ENCODE results near the gene TSPAN17.

Gene TSPAN17

GRCh38 chr5:176660860-176661641 is 13.8 kb downstream of the TSPAN17 start:
- no peak for DNase-seq

DNA sequence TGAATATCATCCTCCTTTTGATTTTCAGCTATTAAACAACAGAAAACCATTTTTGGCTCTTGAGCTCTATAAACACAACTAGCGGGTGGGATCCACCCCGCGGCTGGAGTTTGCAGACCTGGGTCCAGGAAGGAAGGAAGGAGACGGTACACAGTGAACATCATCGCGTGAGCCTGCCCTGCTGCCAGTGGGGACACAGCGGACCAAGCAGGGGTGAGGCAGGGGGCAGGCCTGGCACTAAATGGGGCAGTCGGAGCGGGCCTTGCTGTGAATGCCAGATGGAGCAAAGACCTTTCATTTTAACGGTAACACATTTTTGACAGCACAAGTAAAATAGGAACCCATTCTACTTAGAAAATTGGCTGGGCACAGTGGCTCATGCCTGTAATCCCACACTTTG is 14.4 kb downstream of the TSPAN17 start:
- no peak for DNase-seq

DNA sequence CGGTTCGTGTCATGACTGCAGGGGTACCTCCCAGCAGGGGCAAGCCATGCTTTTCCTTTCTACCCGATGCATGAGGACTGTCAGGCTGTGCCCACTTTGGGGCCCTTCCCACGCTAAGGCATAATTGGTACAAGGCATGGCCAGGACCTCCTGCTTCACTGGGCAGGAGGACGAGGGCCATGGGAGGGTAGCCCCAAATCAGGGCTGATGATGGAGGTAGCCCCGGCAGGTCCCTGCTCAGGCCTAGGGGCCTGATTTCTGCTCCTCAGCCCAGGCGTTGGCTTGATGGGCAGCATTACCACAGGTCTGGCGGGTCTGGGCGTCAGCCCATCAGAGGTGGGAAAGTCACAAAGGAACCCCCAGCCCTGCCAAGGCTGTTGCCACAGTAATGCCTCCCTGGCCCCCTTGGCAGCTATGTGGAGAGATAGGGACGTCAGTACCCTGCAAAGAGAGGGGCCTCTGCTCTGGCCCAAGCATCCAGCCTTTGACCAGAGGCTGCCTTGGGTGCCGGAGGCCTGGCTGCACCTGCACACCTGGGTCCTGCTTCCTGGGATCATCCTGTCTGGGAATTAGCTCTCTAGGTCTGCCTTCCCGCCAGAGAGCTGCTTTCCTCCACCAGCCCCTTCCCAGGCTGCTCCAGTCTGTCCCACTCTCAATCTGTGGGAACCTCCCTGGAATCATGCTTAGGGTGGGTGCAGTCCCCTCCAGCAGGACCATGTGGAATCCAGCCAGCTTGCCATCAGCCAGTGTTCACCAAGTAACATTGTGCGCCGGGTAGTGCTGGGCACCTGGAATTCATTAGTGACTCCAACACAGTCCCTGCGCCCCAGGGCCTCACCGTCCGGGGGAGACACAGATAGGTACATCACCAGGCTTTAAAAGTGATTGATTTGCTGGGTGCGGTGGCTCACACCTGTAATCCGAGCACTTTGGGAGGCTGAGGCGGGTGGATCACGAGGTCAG is 15.4 kb downstream of the TSPAN17 start:
- DNase-seq, result no peak

- DNase-seq, result no peak
Measured at GRCh38 chr5:176663566-176663965, 16.3 kb downstream of the TSPAN17 start.

DNA sequence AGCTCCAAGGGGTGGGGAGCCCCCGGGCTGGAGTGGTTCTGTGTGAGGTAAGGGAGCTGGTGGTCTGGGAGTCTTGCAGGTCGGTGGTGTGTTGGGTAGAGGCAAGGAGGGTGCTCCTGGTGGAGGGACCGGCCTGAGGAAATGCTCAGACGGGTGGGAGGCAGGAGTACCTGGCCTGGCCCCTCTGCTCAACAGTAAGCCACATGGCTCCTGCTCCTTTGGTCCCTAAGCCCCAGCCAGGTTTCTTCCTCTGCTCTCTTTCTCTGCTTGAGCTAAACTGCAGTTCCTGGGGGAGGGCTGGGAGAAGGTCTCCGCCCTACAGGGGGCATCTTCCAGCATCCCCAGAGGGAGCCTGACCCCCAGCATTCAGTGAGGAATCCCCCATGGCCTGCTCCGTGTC is 17.2 kb downstream of the TSPAN17 start:
- no peak for DNase-seq

DNA sequence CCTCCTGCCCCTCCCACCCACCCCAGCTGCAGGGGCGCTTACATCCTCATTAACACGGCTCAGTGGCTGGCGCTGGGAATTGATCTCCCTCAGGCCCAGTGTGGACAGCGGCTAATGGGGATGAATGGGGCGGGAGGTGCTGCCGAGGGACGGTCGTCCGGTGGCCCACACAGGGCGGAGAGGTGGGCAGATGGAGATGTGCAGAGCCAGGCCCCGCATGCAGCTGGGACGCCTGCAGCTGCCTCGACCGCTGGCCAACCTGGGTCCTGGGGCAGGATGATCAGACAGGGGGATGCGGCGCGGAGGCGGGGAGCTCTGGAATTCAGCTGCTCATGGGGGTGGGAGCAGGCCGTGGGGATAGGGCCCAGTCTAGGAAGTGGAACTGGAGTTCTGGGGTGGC is 17.6 kb downstream of the TSPAN17 start:
- DNase-seq, result no peak

GRCh38 chr5:176665517-176665916 is 18.2 kb downstream of the TSPAN17 start:
- no peak for DNase-seq

DNA sequence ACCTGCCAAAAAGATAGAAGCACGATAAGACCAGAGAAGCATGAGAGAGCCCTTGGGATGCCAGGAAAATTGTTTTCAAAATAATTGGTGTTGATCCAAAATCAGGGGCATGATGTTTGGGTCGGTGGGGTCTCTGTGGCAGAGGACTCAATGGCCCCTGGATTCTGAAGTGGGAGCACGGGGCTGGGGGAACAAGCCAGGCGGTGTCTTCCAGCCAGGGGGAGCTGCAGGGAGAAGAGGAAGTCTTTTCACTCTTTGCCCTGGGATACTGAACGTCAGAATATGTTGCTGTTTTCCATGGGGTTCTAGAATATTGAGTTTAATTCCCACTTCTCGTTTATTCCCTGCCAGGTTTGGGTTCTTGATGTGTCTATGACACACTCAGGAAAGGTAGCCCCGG is 20.4 kb downstream of the TSPAN17 start:
- no peak for DNase-seq

DNA sequence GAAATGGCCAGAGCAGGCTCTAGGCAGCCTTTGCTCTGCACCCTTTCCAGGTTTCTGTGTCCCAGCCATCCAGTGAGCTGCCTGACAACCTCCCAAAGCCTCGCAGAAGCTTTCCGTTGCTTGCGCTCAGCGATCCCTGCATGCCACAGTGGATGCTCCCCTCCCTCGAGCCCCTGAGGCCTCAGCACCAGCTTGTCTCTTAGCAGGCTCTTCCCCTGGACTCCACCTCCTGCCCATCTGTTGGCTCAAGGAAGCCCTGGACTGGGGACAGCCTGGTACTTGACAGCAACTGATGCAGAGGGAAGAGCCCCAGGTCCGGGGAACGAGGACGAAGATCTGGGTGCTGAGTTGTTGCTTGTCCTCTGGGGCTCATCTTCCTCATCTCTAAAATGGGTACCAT is 23.2 kb downstream of the TSPAN17 start:
- DNase-seq, result no peak

- DNase-seq, result no peak
Measured at GRCh38 chr5:176671399-176671798, 24.1 kb downstream of the TSPAN17 start.

DNA sequence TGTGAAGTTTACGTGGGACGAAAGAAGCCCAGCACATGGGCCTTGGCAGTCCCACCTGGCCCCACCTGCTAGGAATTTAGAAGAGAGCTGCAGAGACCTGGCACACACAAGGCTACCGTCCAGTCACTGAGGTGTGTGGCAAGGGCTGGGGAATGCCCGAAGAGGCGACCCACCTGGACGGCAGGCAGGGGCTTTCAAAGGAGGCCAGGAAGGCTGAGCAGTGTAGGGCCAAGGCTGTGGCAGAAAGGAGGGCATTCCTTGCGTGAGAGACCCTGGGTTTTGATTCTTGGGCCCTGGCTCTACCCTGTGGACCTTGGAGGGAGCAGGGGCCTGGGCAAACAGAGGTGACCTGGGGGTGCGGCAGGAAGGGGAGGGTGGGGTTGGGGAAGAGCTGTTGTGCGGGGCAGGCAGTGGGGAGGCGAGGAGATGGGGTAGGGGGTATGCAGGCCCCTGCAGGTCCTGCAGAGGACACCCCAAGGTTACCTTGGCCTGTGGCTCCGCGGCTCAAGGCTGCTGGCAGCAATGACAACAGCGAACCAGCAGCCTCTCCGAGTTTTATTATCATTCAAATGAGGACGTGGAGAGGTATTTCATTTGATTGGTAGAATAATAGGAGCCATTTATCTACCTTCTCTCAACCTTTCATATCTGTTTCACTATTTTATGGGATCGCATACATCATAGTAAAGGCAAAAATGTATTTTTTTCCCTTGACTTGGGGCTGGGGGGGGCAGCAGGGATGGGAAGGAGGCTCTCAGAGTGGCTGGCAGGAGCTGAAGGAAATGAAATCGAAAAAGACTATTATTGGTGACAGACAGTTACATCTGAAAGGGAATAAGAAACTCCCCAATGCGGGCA is 24.8 kb downstream of the TSPAN17 start:
- no peak for DNase-seq

- no peak for DNase-seq
Measured at GRCh38 chr5:176673651-176674583, 26.6 kb downstream of the TSPAN17 start.

DNA sequence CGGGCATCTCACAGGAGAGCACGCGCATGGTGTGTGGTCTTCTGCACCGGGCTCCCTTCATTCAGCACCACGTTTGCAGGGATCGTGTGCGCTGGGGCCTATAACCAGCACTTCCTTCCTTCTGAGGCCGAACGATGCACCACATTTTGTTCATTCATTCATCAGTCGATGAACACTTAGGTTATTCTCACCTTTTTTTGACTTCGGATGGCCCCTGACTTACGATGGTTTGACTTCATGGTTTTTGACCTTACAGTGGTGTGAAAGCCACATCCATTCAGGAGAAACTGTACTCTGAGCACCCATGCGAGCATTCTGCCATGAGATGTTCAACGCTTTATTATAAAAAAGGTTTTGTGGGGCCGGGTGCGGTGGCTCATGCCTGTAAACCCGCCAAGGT is 27.5 kb downstream of the TSPAN17 start:
- DNase-seq, result no peak

- DNase-seq, result no peak
Measured at GRCh38 chr5:176675676-176676360, 28.5 kb downstream of the TSPAN17 start.

GRCh38 chr5:176676361-176676824 is 29.1 kb downstream of the TSPAN17 start:
- no peak for DNase-seq

DNA sequence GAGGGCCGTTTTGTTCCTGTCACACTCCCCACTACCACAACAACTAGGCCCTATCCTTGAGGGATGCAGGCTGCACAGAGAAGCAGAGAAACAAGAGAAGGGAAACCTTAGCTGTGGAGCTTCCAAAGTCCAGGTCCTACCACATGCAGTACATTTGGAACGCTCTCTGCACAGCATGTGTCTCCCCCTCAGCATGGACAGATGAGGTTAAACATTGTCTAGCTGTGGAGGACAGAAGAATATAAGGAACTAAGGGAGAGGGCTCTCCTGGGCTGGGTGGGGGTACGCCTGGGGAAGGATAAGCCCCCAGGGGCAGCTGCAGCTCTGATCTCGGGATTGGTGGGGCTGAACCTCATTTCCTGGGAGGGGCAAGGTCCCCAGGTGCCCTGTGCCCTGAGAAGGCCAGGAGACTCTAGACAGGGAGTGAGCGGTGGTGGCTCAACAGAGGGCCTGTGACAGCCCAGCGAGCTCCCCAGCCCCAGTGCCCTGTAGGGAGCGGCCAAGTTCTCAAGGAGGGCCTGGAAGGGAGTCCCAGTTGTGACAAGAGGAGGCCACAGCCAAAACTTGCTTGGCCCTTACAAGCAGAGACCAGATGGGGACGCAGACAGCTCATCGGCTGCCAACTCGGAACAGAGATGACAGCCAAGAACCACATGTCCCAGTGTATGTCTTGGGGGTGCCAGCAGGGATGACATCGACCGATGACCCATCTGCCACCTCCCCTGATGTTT is 30.1 kb downstream of the TSPAN17 start:
- no peak for DNase-seq

GRCh38 chr5:176678584-176678983 is 31.3 kb downstream of the TSPAN17 start:
- no peak for DNase-seq

DNA sequence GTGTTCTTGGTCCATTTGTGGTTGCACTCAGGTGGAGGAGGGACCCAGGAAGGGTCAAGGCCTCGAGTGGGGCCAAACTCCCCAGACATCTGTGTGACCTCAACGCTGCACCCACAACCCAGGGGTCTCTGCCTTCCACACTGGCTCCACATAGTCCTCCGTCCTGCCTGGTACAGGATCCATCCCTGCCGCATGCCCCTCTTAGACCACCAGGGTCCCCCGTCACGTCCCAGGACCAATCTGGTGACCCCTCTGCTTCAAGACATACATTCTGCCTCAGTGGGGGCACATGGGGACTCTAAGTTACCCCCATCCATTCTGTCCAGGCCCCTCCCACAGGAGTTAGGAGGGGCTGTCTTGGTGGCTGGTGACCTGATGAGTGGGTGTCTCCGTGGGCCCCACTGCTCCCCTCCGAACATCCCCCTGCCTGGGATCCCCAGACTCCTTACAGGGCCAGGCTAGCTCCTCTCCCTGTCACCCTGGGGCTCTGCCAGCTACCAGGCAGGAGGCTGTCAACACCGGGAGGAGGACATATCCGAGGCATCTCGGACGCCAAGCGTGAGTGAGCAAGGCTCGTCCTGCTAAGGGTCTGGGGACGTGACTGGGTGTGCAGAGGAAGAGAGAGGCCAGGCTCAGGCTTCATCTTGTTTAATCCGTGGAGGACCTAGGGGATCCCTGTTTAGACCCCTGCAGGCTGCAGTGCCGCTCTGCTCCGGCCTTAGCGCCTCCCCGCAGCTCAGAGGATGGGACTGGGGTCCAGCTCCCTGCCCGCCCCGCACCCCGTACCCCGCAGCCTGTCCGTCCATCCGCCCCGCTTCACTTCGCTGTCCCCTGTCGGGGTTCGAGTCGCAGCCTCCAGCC is 32.3 kb downstream of the TSPAN17 start:
- DNase-seq, result no peak

- DNase-seq, result no peak
Measured at GRCh38 chr5:176680226-176680563, 32.9 kb downstream of the TSPAN17 start.
